ENCODE measurements around the gene ADGRB3. TPM values are rescaled to one million over a fixed set of nuclear protein-coding genes. Genes with fewer than 3 reads are reported as not detected.

Gene ADGRB3
- total RNA-seq, 2 experiments from 2014 or later: not detected

DNA sequence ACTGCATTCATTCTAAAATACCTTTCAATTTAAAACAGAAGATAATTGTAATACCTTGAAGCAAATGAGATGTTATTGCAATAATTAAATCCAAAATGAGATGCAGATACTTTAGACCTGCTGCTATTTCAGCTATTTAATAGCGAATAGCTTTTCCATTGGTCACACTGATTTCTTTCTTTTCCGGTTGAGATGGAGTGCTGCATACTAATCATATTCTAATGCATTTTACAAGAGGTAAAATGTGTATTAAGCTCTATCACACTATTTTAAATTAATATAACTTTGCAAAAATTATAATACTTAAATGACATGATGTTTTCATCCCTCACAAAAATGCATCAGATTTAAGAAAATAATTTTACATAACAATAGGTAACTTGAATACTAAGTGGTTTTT is 74.0 kb downstream of the ADGRB3 start:
- H3K27me3 Mint-ChIP-seq: no peaks in the 10 kb centered on the region
- H3K27ac Mint-ChIP-seq: no peak overlapping the region
- H3K9me3 Mint-ChIP-seq: no peaks in the 10 kb centered on the region
- DNase-seq: no peak
- H3K4me3 Mint-ChIP-seq: no peak overlapping the region
- H3K36me3 Mint-ChIP-seq: no peaks in the 10 kb centered on the region
- no peaks in the 10 kb centered on the region for H3K4me1 Mint-ChIP-seq

- Mint-ChIP-seq H3K27me3 (no peaks in the 10 kb centered on the region), H3K4me1 (no peaks in the 10 kb centered on the region)
These were observed 74.8 kb downstream of the ADGRB3 start for GRCh38 chr6:68709882-68710281.

GRCh38 chr6:68710496-68710895 is 75.4 kb downstream of the ADGRB3 start:
- Mint-ChIP-seq H3K27me3 (no peaks in the 10 kb centered on the region), H3K9me3 (no peaks in the 10 kb centered on the region), H3K36me3 (no peaks in the 10 kb centered on the region), H3K4me1 (no peaks in the 10 kb centered on the region), H3K27ac (no peak overlapping the region), H3K4me3 (no peak overlapping the region)
- no peak for DNase-seq

More at GRCh38 chr6:68709882-68710281, 74.8 kb downstream of the ADGRB3 start:
- no peak overlapping the region for H3K27ac Mint-ChIP-seq
- no peaks in the 10 kb centered on the region for H3K9me3 Mint-ChIP-seq
- no peak overlapping the region for H3K4me3 Mint-ChIP-seq
- no peaks in the 10 kb centered on the region for H3K36me3 Mint-ChIP-seq
- DNase-seq: no peak

DNA sequence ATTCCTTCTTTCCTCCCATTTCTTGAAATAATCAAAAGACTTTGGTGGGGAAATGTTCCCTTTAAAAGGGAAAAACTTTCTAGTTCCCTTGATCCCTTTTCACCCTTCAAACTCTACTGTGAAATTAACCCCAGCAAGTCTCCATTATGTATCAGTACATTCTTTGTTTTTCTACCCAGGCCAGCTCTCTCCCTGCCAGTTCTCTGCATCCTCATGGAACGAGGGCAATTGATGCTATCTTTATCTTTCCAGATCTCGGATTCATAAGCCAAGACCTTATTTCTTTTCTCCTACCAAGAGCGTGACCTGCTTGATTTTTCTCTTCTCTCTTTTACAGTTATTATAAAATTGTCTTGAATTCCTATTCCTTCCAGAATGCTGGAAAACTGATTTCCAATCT is 75.8 kb downstream of the ADGRB3 start:
- no peak for DNase-seq
- no peaks in the 10 kb centered on the region for H3K9me3 Mint-ChIP-seq
- H3K27me3 Mint-ChIP-seq: no peaks in the 10 kb centered on the region
- H3K4me1 Mint-ChIP-seq: no peaks in the 10 kb centered on the region
- H3K4me3 Mint-ChIP-seq: no peak overlapping the region
- no peaks in the 10 kb centered on the region for H3K36me3 Mint-ChIP-seq
- H3K27ac Mint-ChIP-seq: no peak overlapping the region

DNA sequence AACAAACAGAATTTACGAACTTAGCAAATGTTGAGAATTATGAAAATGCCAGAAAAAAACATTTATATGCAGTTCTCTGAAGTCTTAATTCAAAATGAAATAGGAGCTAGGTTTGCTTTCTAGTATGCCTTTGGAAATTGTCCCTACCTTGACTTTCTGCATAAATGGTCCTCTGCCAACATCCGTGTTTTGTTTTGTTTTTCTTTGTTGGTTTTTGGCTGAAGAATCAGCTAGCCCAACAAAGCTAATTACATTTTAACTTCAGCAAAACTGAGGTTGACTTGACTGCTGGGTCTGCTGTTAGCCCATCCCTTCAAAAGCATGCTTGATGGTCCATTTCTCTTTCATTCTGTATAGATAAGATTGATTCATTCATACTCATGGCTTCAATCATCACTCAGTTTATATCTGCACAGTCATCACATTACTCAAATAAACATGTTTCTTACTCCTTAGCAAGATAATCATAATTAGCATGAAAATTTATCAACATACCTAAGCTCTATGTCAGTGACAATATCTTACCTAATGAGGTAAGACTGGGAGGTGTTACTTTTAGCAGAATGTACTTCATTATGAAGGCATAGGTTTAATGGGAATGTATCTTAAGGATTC is 76.4 kb downstream of the ADGRB3 start:
- Mint-ChIP-seq H3K27ac (no peak overlapping the region), H3K27me3 (no peaks in the 10 kb centered on the region), H3K36me3 (no peaks in the 10 kb centered on the region), H3K4me1 (no peaks in the 10 kb centered on the region), H3K4me3 (no peak overlapping the region), H3K9me3 (no peaks in the 10 kb centered on the region)
- no peak for DNase-seq

GRCh38 chr6:68716620-68717019 is 81.5 kb downstream of the ADGRB3 start:
- no peak overlapping the region for H3K27ac Mint-ChIP-seq
- no peaks in the 10 kb centered on the region for H3K4me1 Mint-ChIP-seq
- H3K4me3 Mint-ChIP-seq: no peak overlapping the region
- no peaks in the 10 kb centered on the region for H3K36me3 Mint-ChIP-seq
- no peaks in the 10 kb centered on the region for H3K9me3 Mint-ChIP-seq
- DNase-seq: no peak
- H3K27me3 Mint-ChIP-seq: peaks cover 3% of the 10 kb centered on the region

- H3K4me1 Mint-ChIP-seq: no peaks in the 10 kb centered on the region
- peaks cover 3% of the 10 kb centered on the region for H3K27me3 Mint-ChIP-seq
- DNase-seq: no peak
- no peak overlapping the region for H3K4me3 Mint-ChIP-seq
- H3K9me3 Mint-ChIP-seq: no peaks in the 10 kb centered on the region
- no peaks in the 10 kb centered on the region for H3K36me3 Mint-ChIP-seq
- no peak overlapping the region for H3K27ac Mint-ChIP-seq
These were observed 83.4 kb downstream of the ADGRB3 start for GRCh38 chr6:68718385-68719073.

DNA sequence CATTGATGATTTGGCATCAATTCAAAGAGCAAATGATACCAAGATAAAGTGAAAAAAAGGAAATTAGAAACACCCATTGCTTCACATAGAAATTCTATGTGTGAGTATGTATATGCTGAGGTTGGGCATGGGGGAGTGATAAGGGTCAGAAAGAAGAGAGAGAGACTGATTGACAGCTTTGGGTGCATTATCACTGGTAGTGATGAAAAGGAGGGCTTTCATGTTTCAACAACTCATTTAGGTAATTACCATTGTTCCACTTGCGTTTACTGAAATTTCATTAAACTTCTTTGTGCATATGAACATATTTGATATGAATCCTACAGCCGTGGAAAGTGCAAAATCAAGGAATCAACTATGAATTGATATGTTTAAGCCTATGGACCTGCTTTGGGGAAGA is 84.7 kb downstream of the ADGRB3 start:
- H3K9me3 Mint-ChIP-seq: no peaks in the 10 kb centered on the region
- H3K4me3 Mint-ChIP-seq: no peak overlapping the region
- H3K27ac Mint-ChIP-seq: no peak overlapping the region
- H3K36me3 Mint-ChIP-seq: no peaks in the 10 kb centered on the region
- DNase-seq: no peak
- peaks cover 3% of the 10 kb centered on the region for H3K27me3 Mint-ChIP-seq
- H3K4me1 Mint-ChIP-seq: no peaks in the 10 kb centered on the region

- H3K9me3 Mint-ChIP-seq: no peaks in the 10 kb centered on the region
- H3K36me3 Mint-ChIP-seq: no peaks in the 10 kb centered on the region
- H3K4me1 Mint-ChIP-seq: no peaks in the 10 kb centered on the region
- no peaks in the 10 kb centered on the region for H3K27me3 Mint-ChIP-seq
- H3K4me3 Mint-ChIP-seq: no peak overlapping the region
- H3K27ac Mint-ChIP-seq: no peak overlapping the region
- no peak for DNase-seq
These were observed 87.9 kb downstream of the ADGRB3 start for GRCh38 chr6:68722891-68723527.

DNA sequence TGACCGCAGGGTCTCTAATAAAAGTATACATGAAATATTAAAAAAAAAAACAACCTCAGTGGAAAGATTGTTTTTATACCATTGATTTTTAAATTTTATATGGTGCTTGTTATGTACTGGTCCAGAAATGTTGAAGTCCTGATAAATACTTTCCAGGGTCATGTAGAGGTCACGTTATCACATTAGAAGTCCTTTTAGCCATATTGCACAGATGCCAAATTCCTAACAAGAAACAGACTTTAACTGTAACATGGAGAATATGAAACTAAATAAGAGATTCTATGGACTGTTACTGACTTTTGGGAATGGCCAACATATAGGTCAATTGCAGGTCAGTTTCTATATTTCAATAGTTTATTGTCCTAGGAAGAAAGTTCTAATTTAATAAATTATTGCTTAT is 89.0 kb downstream of the ADGRB3 start:
- no peaks in the 10 kb centered on the region for H3K9me3 Mint-ChIP-seq
- H3K4me1 Mint-ChIP-seq: no peaks in the 10 kb centered on the region
- no peak overlapping the region for H3K27ac Mint-ChIP-seq
- H3K4me3 Mint-ChIP-seq: no peak overlapping the region
- H3K27me3 Mint-ChIP-seq: no peaks in the 10 kb centered on the region
- no peaks in the 10 kb centered on the region for H3K36me3 Mint-ChIP-seq
- no peak for DNase-seq

DNA sequence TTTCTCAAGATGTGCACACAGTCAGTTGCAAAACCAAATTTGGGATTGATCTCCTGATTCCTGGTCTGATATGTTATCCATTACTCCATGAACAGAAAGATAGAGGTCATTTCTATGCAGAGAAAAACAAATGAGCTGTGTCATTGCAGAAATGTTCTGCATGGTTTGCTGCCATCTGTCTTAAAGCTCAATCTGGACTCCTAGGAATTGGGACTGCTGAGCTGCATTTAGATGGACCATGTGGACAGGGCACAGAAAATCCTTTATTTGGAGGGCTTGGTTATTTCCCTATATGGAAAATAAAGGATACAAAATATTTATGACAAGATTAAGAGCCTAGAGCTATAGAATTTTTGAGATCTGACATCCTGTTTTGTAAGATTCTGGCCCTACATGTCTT is 91.3 kb downstream of the ADGRB3 start:
- Mint-ChIP-seq H3K4me1 (no peaks in the 10 kb centered on the region), H3K9me3 (no peaks in the 10 kb centered on the region), H3K4me3 (no peak overlapping the region), H3K27ac (no peak overlapping the region), H3K36me3 (no peaks in the 10 kb centered on the region), H3K27me3 (no peaks in the 10 kb centered on the region)
- DNase-seq: no peak

DNA sequence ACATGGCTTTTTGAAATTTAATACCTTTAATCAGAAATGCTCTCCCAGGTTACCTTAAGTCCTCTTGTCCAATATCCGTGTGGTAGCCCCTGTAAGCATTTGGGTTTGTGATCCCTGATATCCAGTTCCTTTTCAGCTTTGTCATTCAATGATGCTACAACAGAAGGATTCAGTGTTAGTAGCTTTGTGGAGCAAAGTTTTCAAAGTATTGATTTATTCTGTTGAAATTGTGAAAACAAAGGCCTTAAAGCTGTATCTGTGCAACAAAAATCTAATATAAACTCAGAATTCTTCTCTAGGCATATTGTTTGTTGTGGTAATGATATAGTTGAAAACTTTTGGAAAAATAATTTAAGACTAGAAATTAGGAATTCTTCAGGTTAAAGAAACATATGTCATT is 91.9 kb downstream of the ADGRB3 start:
- no peak for DNase-seq
- Mint-ChIP-seq H3K4me1 (no peaks in the 10 kb centered on the region), H3K4me3 (no peak overlapping the region)

GRCh38 chr6:68727699-68728098 is 92.6 kb downstream of the ADGRB3 start:
- no peak overlapping the region for H3K4me3 Mint-ChIP-seq
- no peak for DNase-seq
- H3K27me3 Mint-ChIP-seq: no peaks in the 10 kb centered on the region
- H3K27ac Mint-ChIP-seq: no peak overlapping the region
- no peaks in the 10 kb centered on the region for H3K4me1 Mint-ChIP-seq
- H3K9me3 Mint-ChIP-seq: no peaks in the 10 kb centered on the region
- H3K36me3 Mint-ChIP-seq: no peaks in the 10 kb centered on the region

More for the DNA sequence above, 91.9 kb downstream of the ADGRB3 start:
- Mint-ChIP-seq H3K36me3 (no peaks in the 10 kb centered on the region), H3K9me3 (no peaks in the 10 kb centered on the region), H3K27me3 (no peaks in the 10 kb centered on the region), H3K27ac (no peak overlapping the region)

DNA sequence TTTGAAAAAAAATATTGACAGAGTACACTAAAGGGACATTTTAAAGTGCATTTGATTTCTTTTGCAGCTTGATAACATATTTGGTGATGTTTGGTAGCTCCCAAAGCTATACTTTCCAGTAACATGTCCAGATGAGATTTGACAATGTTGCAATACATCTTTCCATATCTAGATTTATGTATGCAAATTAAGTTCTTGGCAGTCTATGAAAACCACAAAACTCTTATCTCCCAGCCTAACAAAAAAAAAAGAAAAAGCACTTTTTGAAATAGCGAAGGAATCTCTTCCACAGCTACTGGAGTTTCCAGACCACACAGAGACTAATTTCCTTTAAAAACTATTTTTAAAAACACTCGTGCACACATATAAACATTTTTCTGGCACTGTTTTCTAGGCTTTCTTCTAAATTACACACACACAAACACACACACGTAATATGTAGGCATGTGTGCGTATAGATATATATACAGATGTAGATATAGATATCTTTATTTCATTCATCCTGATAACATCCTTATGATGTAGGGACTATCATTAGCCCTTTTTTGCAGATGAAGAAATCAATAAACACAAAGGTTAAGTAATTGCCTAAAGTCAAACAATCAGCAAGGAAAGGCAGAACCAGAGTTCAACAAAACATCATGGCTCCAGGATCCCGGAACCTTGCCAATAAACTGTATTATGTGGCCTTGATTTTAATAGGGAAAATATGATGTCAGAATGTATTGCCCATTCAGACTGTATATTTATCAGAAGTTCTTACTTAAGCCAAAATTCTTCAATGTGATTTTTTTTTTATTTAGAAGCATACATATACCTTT is 93.3 kb downstream of the ADGRB3 start:
- H3K27me3 Mint-ChIP-seq: no peaks in the 10 kb centered on the region
- H3K4me3 Mint-ChIP-seq: no peak overlapping the region
- H3K27ac Mint-ChIP-seq: no peak overlapping the region
- no peaks in the 10 kb centered on the region for H3K36me3 Mint-ChIP-seq
- H3K9me3 Mint-ChIP-seq: no peaks in the 10 kb centered on the region
- no peak for DNase-seq
- H3K4me1 Mint-ChIP-seq: no peaks in the 10 kb centered on the region

DNA sequence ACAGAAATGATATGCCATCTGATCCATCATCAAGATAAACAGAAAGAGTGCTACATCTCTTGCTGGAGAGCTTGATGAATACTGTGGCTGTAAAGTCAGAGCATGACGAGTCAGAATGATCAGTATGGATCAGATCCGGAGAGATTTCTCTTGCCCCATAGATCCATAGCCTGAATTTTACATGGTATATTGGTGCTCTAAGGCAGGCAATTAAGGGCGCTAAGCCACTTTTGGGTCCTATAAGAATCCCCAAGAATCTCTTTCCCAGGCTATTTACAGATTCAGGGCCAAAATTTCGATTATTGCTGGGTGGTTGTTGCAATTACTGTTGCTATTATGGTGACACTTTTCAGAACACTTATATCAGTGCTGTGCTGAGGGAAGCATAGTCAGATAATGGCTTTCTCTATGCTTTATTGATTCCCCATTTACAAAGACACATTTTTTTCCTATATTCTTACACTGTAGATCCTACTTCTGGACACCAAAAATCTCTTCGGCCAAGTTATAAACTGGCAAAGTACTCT is 94.4 kb downstream of the ADGRB3 start:
- DNase-seq: no peak
- no peaks in the 10 kb centered on the region for H3K9me3 Mint-ChIP-seq
- H3K27ac Mint-ChIP-seq: no peak overlapping the region
- H3K4me1 Mint-ChIP-seq: no peaks in the 10 kb centered on the region
- H3K36me3 Mint-ChIP-seq: no peaks in the 10 kb centered on the region
- no peak overlapping the region for H3K4me3 Mint-ChIP-seq
- H3K27me3 Mint-ChIP-seq: no peaks in the 10 kb centered on the region

All from activated naive CD8-positive, alpha-beta T cell treated with anti-CD3 and anti-CD28 coated beads for 36 hours (primary cell).